Ammon's horn (tissue), 1 donor: ENCODE results near the gene HPS4.
"Not testable (repeated sequence)": the region's sequence is repeated elsewhere in the genome, so short reads cannot be mapped to it uniquely, and the experiment has no call there.

ENCODE experiments used
- DNase-seq: peaks from one replicate; pipeline ENCODE4 v3.0.0-alpha.2; 2016; ENCODE audit warnings: low spot score

HPS4 gene

GRCh38 chr22:26442086-26442756 is 41.4 kb downstream of the HPS4 start:
- DNase-seq = no peak

GRCh38 chr22:26439559-26439958 is 44.0 kb downstream of the HPS4 start:
- DNase-seq = no peak

- not testable (repeated sequence) for DNase-seq
These were observed 44.8 kb downstream of the HPS4 start for GRCh38 chr22:26438776-26439175.

DNA sequence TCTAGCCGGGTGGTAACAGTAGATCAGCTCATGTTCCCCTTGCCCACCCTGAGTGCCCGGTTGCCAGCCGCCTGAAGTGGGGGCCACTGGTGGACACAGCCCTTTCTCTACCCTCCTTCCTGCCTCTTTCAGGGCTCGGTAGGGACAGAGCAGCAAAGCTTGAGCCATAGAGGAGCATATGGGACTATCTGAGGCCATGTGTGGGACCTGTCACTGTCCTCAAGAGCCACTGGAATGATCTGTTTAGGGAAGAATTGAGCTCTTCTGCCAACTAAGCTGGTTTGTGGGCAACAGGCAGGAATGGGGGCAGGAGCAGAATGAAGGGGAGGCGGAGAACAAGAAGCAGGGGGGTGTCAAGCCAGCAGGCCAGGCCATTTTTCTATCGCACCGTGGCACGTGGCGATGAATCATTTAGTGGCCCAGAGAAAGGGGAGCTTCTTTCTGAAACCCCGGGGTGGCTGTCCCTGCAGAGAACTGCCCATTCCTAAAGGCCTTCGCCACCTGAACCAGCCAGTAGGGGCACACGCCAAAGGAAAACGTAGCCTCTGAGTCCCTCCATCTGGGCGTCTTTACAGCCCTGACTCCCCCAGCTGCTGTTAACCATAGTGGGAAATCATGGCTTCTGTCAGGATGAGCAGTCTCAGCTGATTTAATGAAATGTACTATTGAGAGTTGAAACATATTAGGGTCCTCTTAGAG is 45.7 kb downstream of the HPS4 start:
- DNase-seq = no peak

- no peak for DNase-seq
These were observed 46.6 kb downstream of the HPS4 start for GRCh38 chr22:26436903-26437515.

GRCh38 chr22:26435327-26436093 is 48.1 kb downstream of the HPS4 start:
- peak; percentile 51 for DNase-seq

- no peak for DNase-seq
These were observed 49.8 kb downstream of the HPS4 start for GRCh38 chr22:26433805-26434204.

DNA sequence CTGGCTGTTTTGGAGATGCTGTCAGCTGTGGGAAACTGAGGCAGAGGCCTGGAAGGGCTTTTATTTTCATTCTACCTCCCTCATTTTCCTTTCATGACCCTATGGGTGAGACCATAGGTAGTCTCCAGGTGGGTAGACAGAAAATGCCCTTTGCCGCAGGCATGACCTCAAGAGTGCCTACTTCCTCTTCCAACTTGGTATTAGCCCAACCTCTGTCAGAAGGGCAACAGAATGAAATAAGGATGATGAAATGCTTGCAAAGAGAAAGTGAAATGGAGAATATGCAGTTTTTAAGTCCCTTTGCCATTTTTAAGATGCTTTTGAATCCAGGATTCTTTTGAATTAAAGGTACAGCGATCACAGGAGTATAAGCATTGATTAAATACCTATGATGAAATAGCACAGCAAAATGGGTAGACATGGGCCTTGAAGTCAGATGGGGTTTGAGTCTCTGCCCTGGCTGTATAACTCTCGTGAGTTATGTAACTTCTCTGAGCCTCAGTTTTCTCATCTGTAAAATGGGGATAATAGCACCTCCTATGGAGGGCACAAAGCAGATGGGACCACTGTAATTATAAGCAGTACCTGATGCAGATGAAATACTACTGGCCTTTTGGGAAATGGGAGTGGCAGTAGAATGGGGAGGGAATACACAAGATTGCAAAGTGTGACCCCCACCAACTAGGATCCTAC is 50.8 kb downstream of the HPS4 start:
- no peak for DNase-seq

DNA sequence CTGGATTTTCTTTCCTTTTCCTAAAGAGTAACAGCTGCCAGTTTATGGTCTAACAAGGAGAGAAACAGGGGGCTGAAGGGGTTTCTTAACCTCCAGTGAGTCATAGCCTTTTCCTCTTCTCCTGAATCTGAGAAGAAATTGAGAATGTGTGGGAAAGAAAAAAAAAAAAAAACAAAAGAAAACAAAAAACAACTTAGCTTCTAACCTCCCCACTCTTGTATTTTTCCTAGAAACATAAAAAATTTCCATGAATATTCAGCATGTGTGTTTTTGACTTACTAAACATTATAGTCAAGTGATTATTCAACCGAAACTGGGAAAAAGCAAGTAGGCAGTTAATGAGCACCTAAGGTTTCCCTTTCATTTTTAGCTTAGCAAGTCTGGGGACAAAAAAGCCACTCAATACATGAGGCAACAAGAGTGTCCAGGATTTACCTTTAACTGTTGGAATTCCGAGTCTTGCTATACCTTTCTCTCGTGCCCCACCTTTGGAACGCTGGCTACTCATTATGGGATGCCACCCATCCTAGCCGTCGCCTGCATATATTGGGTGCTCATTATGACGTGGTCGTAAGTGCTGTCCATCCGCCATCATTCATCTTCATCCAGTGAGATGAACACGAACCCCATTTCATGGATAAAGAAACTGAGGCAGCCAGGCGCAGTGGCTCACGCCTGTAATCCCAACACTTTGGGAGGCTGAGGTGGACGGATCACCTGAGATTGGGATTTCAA is 52.2 kb downstream of the HPS4 start:
- DNase-seq = no peak

DNA sequence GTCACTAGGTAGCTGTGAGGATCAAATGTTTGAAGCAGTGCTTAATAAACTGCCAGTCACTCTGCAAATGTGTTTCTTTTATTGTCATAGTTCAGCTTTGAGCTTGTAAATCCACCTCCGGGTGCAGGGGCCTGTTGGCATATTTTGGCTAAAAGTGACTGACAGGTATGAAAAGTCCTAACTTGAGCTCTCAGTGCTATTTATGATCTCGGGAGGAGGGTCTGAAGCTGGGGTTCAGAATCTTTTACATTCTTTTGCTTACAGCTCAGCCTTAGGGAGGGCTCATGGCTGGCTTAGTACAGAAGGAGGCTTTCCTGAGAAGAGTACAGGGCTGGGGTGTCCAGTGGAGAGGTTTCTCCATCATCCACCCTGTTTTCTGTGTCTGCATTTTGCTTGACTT is 53.0 kb downstream of the HPS4 start:
- no peak for DNase-seq

DNA sequence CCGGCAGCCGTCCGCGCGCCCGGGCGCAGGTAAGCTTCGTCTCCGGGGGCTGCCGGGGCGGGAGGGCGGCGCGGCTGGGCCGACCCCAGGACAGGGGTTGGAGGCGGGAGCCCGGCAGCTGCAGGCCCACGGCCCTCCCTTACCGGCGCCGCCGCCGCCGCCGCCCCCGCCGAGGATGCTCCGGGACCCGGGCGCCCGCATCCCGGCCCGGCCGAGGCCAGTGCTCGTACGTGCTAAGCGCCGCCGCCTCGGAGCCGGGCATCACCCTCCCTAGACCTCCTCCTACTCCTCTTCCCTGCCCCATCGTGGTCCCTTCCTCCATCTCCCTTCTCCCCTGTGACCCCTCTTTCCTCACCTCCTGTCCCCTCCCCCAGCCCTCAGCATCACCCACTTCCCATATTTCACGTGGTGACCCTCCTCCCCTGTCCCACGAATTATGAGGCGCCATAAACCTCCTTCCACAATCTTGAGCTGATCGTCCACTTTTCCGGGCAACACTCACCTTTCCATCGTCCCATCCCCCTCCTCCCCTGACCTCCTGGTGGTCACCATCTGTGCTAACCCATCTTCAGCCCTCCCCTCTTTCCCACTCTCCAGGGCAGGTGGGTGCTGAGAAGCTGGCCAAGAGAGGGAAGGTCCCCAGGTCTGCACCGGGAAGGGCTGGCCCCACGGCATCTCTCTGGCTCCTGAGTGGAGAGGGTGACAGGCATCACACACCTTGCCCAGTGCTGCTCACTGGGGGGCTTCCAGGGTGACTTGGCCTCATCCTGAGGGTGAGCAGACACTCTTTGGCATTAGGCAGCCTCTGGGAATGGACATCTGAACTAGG is 53.9 kb downstream of the HPS4 start:
- DNase-seq = no peak

GRCh38 chr22:26428515-26429457 is 54.8 kb downstream of the HPS4 start, which contains the start of gene ASPHD2:
TSS of gene ASPHD2 (plus strand) at chr22:26429260. CDS start at chr22:26433616, 4,356 bp downstream.
- peak; percentile 71 for DNase-seq

- DNase-seq = no peak
These were observed 56.7 kb downstream of the HPS4 start for GRCh38 chr22:26426924-26427323.

DNA sequence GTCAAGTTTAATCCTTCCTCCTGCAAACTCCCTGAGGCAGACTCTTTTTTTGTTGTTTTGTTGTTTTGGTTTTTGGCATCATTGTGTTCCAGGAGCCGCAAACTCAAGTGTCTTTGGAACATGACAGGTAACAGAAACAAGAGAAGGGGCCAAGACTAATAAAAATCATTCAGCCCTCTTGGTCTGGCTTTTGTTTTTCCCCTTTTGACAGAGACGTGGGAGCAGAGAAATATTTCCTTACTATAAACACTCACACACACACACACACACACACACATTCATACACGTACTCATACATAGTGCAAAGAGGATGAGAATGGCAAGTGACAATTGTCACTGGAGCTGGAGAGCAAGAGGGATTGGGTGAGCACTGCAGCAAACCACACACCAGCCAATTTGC is 65.0 kb downstream of the HPS4 start:
- no peak for DNase-seq

GRCh38 chr22:26417406-26417805 is 66.2 kb downstream of the HPS4 start:
- DNase-seq = no peak

- DNase-seq = no peak
These were observed 66.8 kb downstream of the HPS4 start for GRCh38 chr22:26416670-26417276.

- DNase-seq = no peak
These were observed 67.3 kb downstream of the HPS4 start for GRCh38 chr22:26416256-26416655.

GRCh38 chr22:26414347-26414746 is 69.2 kb downstream of the HPS4 start:
- DNase-seq = no peak

DNA sequence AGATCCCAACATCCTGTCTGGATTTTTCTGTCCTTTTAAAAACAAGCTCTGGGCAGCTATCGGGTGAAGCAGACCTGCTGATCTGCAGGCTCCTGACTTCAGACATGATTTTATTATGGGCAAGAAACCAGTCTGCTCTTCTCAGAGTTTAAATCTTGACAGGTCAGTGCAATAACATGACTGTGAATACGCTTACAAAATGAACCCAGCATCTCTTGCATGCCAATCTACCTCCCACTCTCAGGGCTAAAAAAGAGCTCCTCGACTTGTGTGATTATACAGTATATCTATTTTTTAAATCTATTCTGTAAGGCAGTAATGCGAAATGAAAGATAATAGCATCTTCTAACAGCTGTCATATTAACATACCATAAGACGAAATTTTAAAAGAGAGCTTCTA is 73.2 kb downstream of the HPS4 start:
- no peak for DNase-seq
